Psoas muscle (tissue), 8 donors: ENCODE data around the gene PRKCH. TPM values are rescaled to one million over a fixed set of nuclear protein-coding genes. Genes with fewer than 3 reads are reported as not detected.

Experiments
- ATAC-seq, 4 donors: fragments of 200-7000 bp; cut with Tn5 transposase; one replicate each; pipeline ENCODE4 v1.9.1; 2020; ENCODE audit warnings: moderate library complexity in 3 of 4, mild to moderate bottlenecking in 2 of 4
- DNase-seq, 2 donors: peaks; one replicate each; pipeline ENCODE4 v3.0.0-alpha.2; 2020
- H3K27ac ChIP-seq: fragments of 200-600 bp; one replicate; pipeline ENCODE4 v1.8.0; 2022
- H3K27me3 ChIP-seq, 3 donors: fragments of 200-600 bp in 1 of 3; one replicate each; pipeline versions ENCODE4 v1.6.1 to v1.8.0; 2013 to 2022; ENCODE audit warnings: low read length in 2 of 3, mild to moderate bottlenecking in 2 of 3, moderate library complexity in 1 of 3; ENCODE audit not compliant: insufficient read depth in 3 of 3
- H3K36me3 ChIP-seq, 2 donors: fragments of 200-600 bp in 1 of 2; one replicate each; pipeline versions ENCODE4 v1.6.1 to v1.8.0; 2013 to 2022; ENCODE audit warnings: low read depth in 1 of 2, mild to moderate bottlenecking in 1 of 2, moderate library complexity in 1 of 2; ENCODE audit not compliant: insufficient read depth in 1 of 2
- H3K4me1 ChIP-seq: fragments of 200-600 bp; one replicate; pipeline ENCODE4 v1.8.0; 2022
- H3K4me3 ChIP-seq: fragments of 200-600 bp; one replicate; pipeline ENCODE4 v1.8.0; 2022; ENCODE audit warnings: mild to moderate bottlenecking
- H3K9me3 ChIP-seq: fragments of 200-600 bp; one replicate; pipeline ENCODE4 v1.8.0; 2022
- CTCF ChIP-seq: fragments of 200-600 bp; IDR thresholded peaks from one replicate; pipeline ENCODE4 v1.8.0; 2022; ENCODE audit warnings: antibody characterized with exemption
- WGBS, 3 donors: extraction: QIAGEN DNeasy Blood & Tissue Kit; methylation state at CpG; one replicate each; pipeline versions ENCODE4 v1.1.6 to v1.1.7; 2013; 5-methylcytosine and 5-hydroxymethylcytosine counted together
- intact Hi-C, 2 donors: fragments of 100-400 bp; cut with DNase I; formaldehyde crosslinking; loops; one replicate each; pipeline versions ENCODE4 v1.11.0 to v1.14.2; 2022
- polyA plus RNA-seq, 3 donors: library from polyadenylated mRNA; stranded (reverse); fragments of 200-250 nt; gene quantifications; one replicate each; pipeline ENCODE4 v1.2.3, GENCODE V29; 2013
- total RNA-seq, 4 donors: library from RNA; stranded (reverse); fragmentation: NEBNext Ultra II Directional in 2 of 4; extraction: Animal tissue kit (Norgen Biotek cat#: 25700) in 2 of 4; gene quantifications; one replicate each; pipeline versions ENCODE4 v1.2.1 to v1.2.4, GENCODE V29; 2021 to 2023
- donor health status: healthy with polysubstance abuse.
- donor health status: DM: no; HTN: no; CAD: no; lungs with moderate emphysema.
- donor health status: Bipolar disorder and iron deficiency.
- donor health status: healthy.
- donor health status: DM: yes; HTN: yes; CAD: no.
- donor health status: DM: no; HTN: no; CAD: no.
- donor health status: DM: no; HTN: no; CAD: no.
- donor health status: DM: yes; HTN: yes; CAD: no.

Gene PRKCH
- total and polyA plus RNA-seq, 7 donors, result 5.9 to 17.9 (median 11.1) TPM

- intact Hi-C loops, result no loop called here
- peaks cover 7% of the 10 kb centered on the region for H3K4me1 ChIP-seq
- DNase-seq, result no peak
These were observed 278.6 kb downstream of the PRKCH start for GRCh38 chr14:61599942-61600341.

More at GRCh38 chr14:61599942-61600341, 278.6 kb downstream of the PRKCH start:
- Histone ChIP-seq H3K9me3 (no peaks in the 10 kb centered on the region), H3K4me3 (no peak overlapping the region), H3K27me3 (peaks cover 0 to 2% (median 0%) of the 10 kb centered on the region in 3 donors), H3K36me3 (no peaks in the 10 kb centered on the region), H3K27ac (no peak overlapping the region)
- WGBS, 3 donors, result 97 to 100% (median 100%) methylated on average over 1 of the region's 1 CpG
- no peak for ATAC-seq
- TF ChIP-seq CTCF, result no peak

Other genes with a start within 250 kb of the PRKCH start
- 1 to 10 TPM in 2 of 4 donors, under 1 TPM in 2; 0.80 to 2.0 (median 1.0) TPM for gene TMEM30B, start 40.2 kb upstream of the PRKCH start, total RNA-seq
- gene TMEM30B, start 40.2 kb upstream of the PRKCH start, polyA plus RNA-seq, result under 1 TPM; 0.30 to 0.33 (median 0.31) TPM